Hepatic stellate cell (primary cell): ENCODE measurements around the gene RNF217.
"Not testable (repeated sequence)": the region's sequence is repeated elsewhere in the genome, so short reads cannot be mapped to it uniquely, and the experiment has no call there.

Experiments
- DNase-seq: peaks from one replicate; pipeline ENCODE4 v3.0.0; 2011; ENCODE audit warnings: low spot score

RNF217 gene

GRCh38 chr6:124963831-124964763 lies 1.9 kb downstream of the RNF217 start:
- DNase-seq = peak; percentile 21

- DNase-seq = peak; percentile 6
Measured at GRCh38 chr6:124964764-124965105, 2.5 kb downstream of the RNF217 start.

GRCh38 chr6:124965424-124965850 lies 3.2 kb downstream of the RNF217 start:
- DNase-seq = not testable (repeated sequence)

- DNase-seq = peak; percentile 32
Measured at GRCh38 chr6:124967444-124967843, 5.2 kb downstream of the RNF217 start.

GRCh38 chr6:124968401-124968800 lies 6.2 kb downstream of the RNF217 start:
- DNase-seq = no peak

GRCh38 chr6:124970243-124970642 lies 8.0 kb downstream of the RNF217 start:
- DNase-seq = no peak

- DNase-seq = no peak
Measured at GRCh38 chr6:124970763-124971162, 8.5 kb downstream of the RNF217 start.

GRCh38 chr6:124973780-124974179 lies 11.5 kb downstream of the RNF217 start:
- DNase-seq = no peak

GRCh38 chr6:124974771-124975377 lies 12.6 kb downstream of the RNF217 start:
- DNase-seq = no peak

- no peak for DNase-seq
Measured at GRCh38 chr6:124977067-124977908, 15.1 kb downstream of the RNF217 start.

GRCh38 chr6:124978451-124979293 lies 16.4 kb downstream of the RNF217 start:
- no peak for DNase-seq

GRCh38 chr6:124979294-124979678 lies 17.0 kb downstream of the RNF217 start:
- DNase-seq = no peak

- DNase-seq = no peak
Measured at GRCh38 chr6:124982669-124983068, 20.4 kb downstream of the RNF217 start.

- no peak for DNase-seq
Measured at GRCh38 chr6:124983383-124984083, 21.3 kb downstream of the RNF217 start.

GRCh38 chr6:124984668-124985338 lies 22.6 kb downstream of the RNF217 start:
- no peak for DNase-seq

- DNase-seq = no peak
Measured at GRCh38 chr6:124986164-124986563, 23.9 kb downstream of the RNF217 start.

GRCh38 chr6:124987291-124987690 lies 25.1 kb downstream of the RNF217 start:
- DNase-seq = no peak

GRCh38 chr6:124987999-124988591 lies 25.9 kb downstream of the RNF217 start:
- no peak for DNase-seq

- DNase-seq = no peak
Measured at GRCh38 chr6:124989136-124989983, 27.1 kb downstream of the RNF217 start.
